Neural progenitor cell (in vitro differentiated cells): ENCODE results near the gene SPATA24.

Experiments used
- CTCF ChIP-seq: fragments of 200-600 bp; sonication (generic); IDR thresholded peaks from 2 replicates; pipeline ENCODE4 v1.5.1; 2017; ENCODE audit warnings: antibody characterized with exemption, mild to moderate bottlenecking
- EZH2 ChIP-seq: fragments of 200-600 bp; sonication (generic); IDR thresholded peaks from 2 replicates; pipeline ENCODE4 v1.6.1; 2017; ENCODE audit warnings: antibody characterized with exemption, mild to moderate bottlenecking, moderate library complexity
- EZH2phosphoT487 ChIP-seq: fragments of 200-600 bp; sonication (generic); IDR thresholded peaks from 2 replicates; pipeline ENCODE4 v1.6.1; 2017; ENCODE audit warnings: antibody characterized with exemption

GRCh38 chr5:139402561-139403158 lies 1.2 kb downstream of the SPATA24 start:
- TF ChIP-seq CTCF = peak; percentile 63
- no peak for TF ChIP-seq EZH2phosphoT487
- no peak for TF ChIP-seq EZH2
